ENCODE data around the gene PCSK6. TPM values are rescaled to one million over a fixed set of nuclear protein-coding genes. Genes with fewer than 3 reads are reported as not detected.
"Not testable (repeated sequence)": the region's sequence is repeated elsewhere in the genome, so short reads cannot be mapped to it uniquely, and the experiment has no call there.

The PCSK6 gene
- total and polyA plus RNA-seq, 2 experiments from 2014 or later: 0.38 TPM; not detected in 1

DNA sequence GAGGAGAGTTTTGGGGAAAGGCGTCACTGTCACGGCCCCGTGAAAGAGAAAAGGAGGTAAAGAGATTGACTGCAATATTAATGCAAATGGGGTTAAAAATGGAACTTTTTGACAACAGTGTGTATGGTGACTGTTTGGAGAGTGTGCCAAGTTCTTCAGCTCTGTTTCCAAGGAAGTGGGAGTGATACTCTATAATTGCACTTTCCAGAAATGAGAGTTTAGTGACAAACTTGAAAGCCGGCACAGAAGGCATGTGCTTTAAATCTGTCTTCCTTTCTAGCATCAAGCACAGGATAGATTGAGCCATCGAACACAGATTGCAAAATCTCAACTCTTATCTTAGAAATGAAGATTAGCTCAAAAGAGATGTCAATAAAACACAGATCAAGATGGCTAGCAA is 142.6 kb downstream of the PCSK6 start:
- H3K79me2 ChIP-seq (ENCODE audit: insufficient read depth): no peaks in the 10 kb centered on the region
- peaks cover 40% of the 10 kb centered on the region for H3K27me3 ChIP-seq (replicated peaks; ENCODE audit: insufficient read depth)
- H2AFZ ChIP-seq: no peak overlapping the region
- H3F3A ChIP-seq (ENCODE audit: insufficient read depth): no peaks in the 10 kb centered on the region
- no peaks in the 10 kb centered on the region for H3K4me1 ChIP-seq (ENCODE audit: insufficient read depth)
- 51% methylated on average over 5 of the region's 5 CpGs for WGBS, 2 experiments (ENCODE audit: low coverage in 1 of 2, low lambda C conversion rate in 2 of 2, missing lambda C conversion rate in 2 of 2)
- no peaks in the 10 kb centered on the region for H3K9me2 ChIP-seq (ENCODE audit: insufficient read depth)
- no peak overlapping the region for H3K27ac ChIP-seq
- H3K9ac ChIP-seq: no peak overlapping the region
- H3K9me3 ChIP-seq (ENCODE audit: low read depth): no peaks in the 10 kb centered on the region
- H4K20me1 ChIP-seq (ENCODE audit: insufficient read depth): no peaks in the 10 kb centered on the region
- TF ChIP-seq EZH2 (IDR thresholded peaks at IDR 0.05; ENCODE audit: insufficient read depth, poor library complexity, severe bottlenecking) (no peak), EZH2phosphoT487 (IDR thresholded peaks at IDR 0.05; ENCODE audit: insufficient read depth, low read depth) (no peak)
- no peak for DNase-seq
- no peak overlapping the region for H3K4me2 ChIP-seq (ENCODE audit: unreplicated experiment)
- no peaks in the 10 kb centered on the region for H3K36me3 ChIP-seq (ENCODE audit: low read depth)
- H3K4me3 ChIP-seq: no peak overlapping the region
- in situ Hi-C loops (cut with MboI): no loop called here

DNA sequence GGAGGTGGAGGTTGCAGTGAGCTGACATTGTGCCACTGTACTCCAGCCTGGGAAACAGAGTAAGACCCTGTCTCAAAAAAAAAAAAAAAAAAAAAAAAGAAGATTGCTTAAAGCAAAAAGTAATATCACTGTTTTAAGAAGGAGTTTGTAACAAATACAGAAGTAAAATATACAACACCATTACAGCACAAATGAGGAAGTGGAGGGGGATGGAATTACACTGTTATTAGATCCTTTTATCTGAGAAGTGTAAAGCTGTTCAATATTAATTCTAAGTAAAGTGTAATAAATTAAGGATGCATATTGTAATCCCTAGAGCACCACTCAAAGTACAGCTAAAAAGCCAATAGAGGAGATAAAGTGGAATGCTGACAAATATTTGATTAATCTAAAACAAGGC is 147.5 kb downstream of the PCSK6 start:
- Histone ChIP-seq H3K4me3 (no peak overlapping the region), H3K9ac (no peak overlapping the region), H3K79me2 (ENCODE audit: insufficient read depth) (no peaks in the 10 kb centered on the region), H3K27me3 (replicated peaks; ENCODE audit: insufficient read depth) (peaks cover 24% of the 10 kb centered on the region), H3K9me2 (ENCODE audit: insufficient read depth) (no peaks in the 10 kb centered on the region), H3K27ac (no peak overlapping the region), H3K4me1 (ENCODE audit: insufficient read depth) (no peaks in the 10 kb centered on the region), H3K36me3 (ENCODE audit: low read depth) (no peaks in the 10 kb centered on the region), H3F3A (ENCODE audit: insufficient read depth) (no peaks in the 10 kb centered on the region), H2AFZ (no peak overlapping the region), H3K4me2 (ENCODE audit: unreplicated experiment) (no peak overlapping the region), H4K20me1 (ENCODE audit: insufficient read depth) (no peaks in the 10 kb centered on the region), H3K9me3 (ENCODE audit: low read depth) (no peaks in the 10 kb centered on the region)
- DNase-seq: no peak
- in situ Hi-C loops (cut with MboI): no loop called here
- TF ChIP-seq EZH2 (IDR thresholded peaks at IDR 0.05; ENCODE audit: insufficient read depth, poor library complexity, severe bottlenecking) (no peak), EZH2phosphoT487 (IDR thresholded peaks at IDR 0.05; ENCODE audit: insufficient read depth, low read depth) (no peak)

DNA sequence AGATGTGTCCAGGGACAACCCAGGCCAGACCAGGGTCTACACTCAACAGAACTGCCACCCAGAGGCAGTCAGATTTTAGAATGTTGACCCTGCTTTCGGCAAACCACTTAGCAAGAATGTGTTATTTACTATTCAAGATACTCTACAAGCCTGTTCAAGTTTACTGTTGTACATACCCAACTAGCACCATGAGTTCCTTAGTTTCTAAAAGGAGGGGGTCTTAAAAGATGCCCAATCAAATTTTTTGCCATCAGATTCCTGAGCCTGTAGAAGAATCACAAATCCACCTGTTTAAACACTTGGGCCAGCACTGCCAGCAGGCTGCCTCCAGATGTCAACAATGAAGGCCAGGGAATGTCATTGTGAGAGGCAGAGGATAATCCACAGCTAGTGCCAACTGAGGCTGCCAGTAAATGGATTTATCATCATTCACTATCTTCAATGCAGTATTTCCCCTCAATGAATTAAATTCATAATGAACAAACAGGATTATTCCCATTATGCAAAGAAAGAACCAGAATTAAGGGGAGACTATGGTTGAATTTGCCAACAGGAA is 150.9 kb downstream of the PCSK6 start:
- Histone ChIP-seq H4K20me1 (ENCODE audit: insufficient read depth) (no peaks in the 10 kb centered on the region), H3K4me3 (no peak overlapping the region), H3K27me3 (replicated peaks; ENCODE audit: insufficient read depth) (no peaks in the 10 kb centered on the region), H3K4me2 (ENCODE audit: unreplicated experiment) (no peak overlapping the region), H3K79me2 (ENCODE audit: insufficient read depth) (no peaks in the 10 kb centered on the region), H3K9ac (no peak overlapping the region), H3K9me3 (ENCODE audit: low read depth) (no peaks in the 10 kb centered on the region), H3K36me3 (ENCODE audit: low read depth) (no peaks in the 10 kb centered on the region), H3F3A (ENCODE audit: insufficient read depth) (no peaks in the 10 kb centered on the region), H2AFZ (no peak overlapping the region), H3K9me2 (ENCODE audit: insufficient read depth) (no peaks in the 10 kb centered on the region), H3K27ac (no peak overlapping the region), H3K4me1 (ENCODE audit: insufficient read depth) (no peaks in the 10 kb centered on the region)
- WGBS, 2 experiments (ENCODE audit: low coverage in 1 of 2, low lambda C conversion rate in 2 of 2, missing lambda C conversion rate in 2 of 2): 20 to 26% methylated on average over 1 of the region's 1 CpG
- no peak for DNase-seq
- in situ Hi-C loops (cut with MboI): no loop called here
- no peak for TF ChIP-seq EZH2 (IDR thresholded peaks at IDR 0.05; ENCODE audit: insufficient read depth, poor library complexity, severe bottlenecking)
- no peak for TF ChIP-seq EZH2phosphoT487 (IDR thresholded peaks at IDR 0.05; ENCODE audit: insufficient read depth, low read depth)

DNA sequence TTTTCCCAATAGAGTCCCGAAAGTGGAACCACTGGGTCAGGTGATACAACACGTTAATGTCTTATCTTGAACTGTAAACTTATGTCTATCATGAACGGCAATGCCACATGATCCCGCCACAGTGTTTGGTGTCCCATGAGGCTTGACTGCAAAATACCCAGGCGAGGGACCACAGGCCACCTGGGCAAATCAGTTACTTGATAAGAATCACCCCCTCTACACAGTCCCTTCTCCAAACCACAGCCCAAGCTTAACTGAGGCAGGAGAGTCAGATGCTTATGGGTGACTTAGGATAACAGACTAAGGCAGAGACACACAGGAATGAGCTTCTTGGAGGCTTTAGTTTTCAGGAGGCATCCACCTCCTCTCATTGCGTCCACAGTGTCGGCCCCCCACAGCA is 151.5 kb downstream of the PCSK6 start:
- no peaks in the 10 kb centered on the region for H3K9me2 ChIP-seq (ENCODE audit: insufficient read depth)
- in situ Hi-C loops (cut with MboI): no loop called here
- H3K27ac ChIP-seq: no peak overlapping the region
- DNase-seq: no peak
- no peaks in the 10 kb centered on the region for H3K79me2 ChIP-seq (ENCODE audit: insufficient read depth)
- 41 to 51% methylated on average over 7 of the region's 7 CpGs for WGBS, 2 experiments (ENCODE audit: low coverage in 1 of 2, low lambda C conversion rate in 2 of 2, missing lambda C conversion rate in 2 of 2)
- no peaks in the 10 kb centered on the region for H3K36me3 ChIP-seq (ENCODE audit: low read depth)
- no peak overlapping the region for H3K4me2 ChIP-seq (ENCODE audit: unreplicated experiment)
- no peak overlapping the region for H3K4me3 ChIP-seq
- TF ChIP-seq EZH2phosphoT487 (IDR thresholded peaks at IDR 0.05; ENCODE audit: insufficient read depth, low read depth): no peak
- TF ChIP-seq EZH2 (IDR thresholded peaks at IDR 0.05; ENCODE audit: insufficient read depth, poor library complexity, severe bottlenecking): no peak
- H2AFZ ChIP-seq: no peak overlapping the region
- no peaks in the 10 kb centered on the region for H3K9me3 ChIP-seq (ENCODE audit: low read depth)
- H4K20me1 ChIP-seq (ENCODE audit: insufficient read depth): no peaks in the 10 kb centered on the region
- H3K9ac ChIP-seq: no peak overlapping the region
- H3F3A ChIP-seq (ENCODE audit: insufficient read depth): no peaks in the 10 kb centered on the region
- H3K27me3 ChIP-seq (replicated peaks; ENCODE audit: insufficient read depth): no peaks in the 10 kb centered on the region
- no peaks in the 10 kb centered on the region for H3K4me1 ChIP-seq (ENCODE audit: insufficient read depth)

DNA sequence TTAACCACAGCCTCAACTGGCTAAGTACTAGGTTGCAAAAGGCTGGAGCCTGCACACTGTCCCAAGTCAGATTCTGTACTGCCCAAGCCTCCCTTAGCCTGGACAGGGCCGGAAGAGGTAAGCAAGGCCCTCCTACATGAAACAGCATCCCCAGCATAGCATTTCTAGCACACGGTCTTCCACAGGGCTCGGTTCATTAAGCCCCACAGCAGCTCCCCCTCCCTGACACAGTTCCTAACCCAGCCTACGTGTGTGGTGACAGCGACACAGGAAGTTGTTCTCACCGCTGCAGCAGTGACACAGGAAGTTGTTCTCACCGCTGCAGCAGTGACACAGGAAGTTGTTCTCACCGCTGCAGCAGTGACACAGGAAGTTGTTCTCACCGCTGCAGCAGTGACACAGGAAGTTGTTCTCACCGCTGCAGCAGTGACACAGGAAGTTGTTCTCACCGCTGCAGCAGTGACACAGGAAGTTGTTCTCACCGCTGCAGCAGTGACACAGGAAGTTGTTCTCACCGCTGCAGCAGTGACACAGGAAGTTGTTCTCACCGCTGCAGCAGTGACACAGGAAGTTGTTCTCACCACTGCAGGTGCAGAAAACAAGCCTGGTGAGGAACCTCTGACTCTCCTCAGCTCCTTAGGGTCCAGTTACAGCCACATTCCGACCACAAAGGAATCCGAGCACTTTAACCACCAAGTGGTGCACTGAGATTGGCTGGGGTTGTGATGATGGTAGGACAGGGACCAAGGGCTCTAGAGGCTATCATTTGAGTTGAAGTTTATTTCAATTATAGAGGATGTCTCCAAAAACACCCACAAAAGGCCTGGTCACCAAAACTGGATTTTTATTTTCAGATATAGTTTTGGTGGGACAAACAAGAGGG is 155.4 kb downstream of the PCSK6 start:
- H3K79me2 ChIP-seq (ENCODE audit: insufficient read depth); H3F3A ChIP-seq (ENCODE audit: insufficient read depth); H3K4me1 ChIP-seq (ENCODE audit: insufficient read depth); H3K4me3 ChIP-seq; H4K20me1 ChIP-seq (ENCODE audit: insufficient read depth); H3K27ac ChIP-seq; DNase-seq; H3K9me3 ChIP-seq (ENCODE audit: low read depth); H3K27me3 ChIP-seq (replicated peaks; ENCODE audit: insufficient read depth); H3K36me3 ChIP-seq (ENCODE audit: low read depth); H3K9ac ChIP-seq; in situ Hi-C loops (cut with MboI); H3K9me2 ChIP-seq (ENCODE audit: insufficient read depth); H3K4me2 ChIP-seq (ENCODE audit: unreplicated experiment); H2AFZ ChIP-seq: not testable (repeated sequence)
- 70 to 71% methylated on average over 11 of the region's 16 CpGs for WGBS, 2 experiments (ENCODE audit: low coverage in 1 of 2, low lambda C conversion rate in 2 of 2, missing lambda C conversion rate in 2 of 2)
